ENCODE data around the gene MT1A.
"Not testable (repeated sequence)": the region's sequence is repeated elsewhere in the genome, so short reads cannot be mapped to it uniquely, and the experiment has no call there.

Gene MT1A

DNA sequence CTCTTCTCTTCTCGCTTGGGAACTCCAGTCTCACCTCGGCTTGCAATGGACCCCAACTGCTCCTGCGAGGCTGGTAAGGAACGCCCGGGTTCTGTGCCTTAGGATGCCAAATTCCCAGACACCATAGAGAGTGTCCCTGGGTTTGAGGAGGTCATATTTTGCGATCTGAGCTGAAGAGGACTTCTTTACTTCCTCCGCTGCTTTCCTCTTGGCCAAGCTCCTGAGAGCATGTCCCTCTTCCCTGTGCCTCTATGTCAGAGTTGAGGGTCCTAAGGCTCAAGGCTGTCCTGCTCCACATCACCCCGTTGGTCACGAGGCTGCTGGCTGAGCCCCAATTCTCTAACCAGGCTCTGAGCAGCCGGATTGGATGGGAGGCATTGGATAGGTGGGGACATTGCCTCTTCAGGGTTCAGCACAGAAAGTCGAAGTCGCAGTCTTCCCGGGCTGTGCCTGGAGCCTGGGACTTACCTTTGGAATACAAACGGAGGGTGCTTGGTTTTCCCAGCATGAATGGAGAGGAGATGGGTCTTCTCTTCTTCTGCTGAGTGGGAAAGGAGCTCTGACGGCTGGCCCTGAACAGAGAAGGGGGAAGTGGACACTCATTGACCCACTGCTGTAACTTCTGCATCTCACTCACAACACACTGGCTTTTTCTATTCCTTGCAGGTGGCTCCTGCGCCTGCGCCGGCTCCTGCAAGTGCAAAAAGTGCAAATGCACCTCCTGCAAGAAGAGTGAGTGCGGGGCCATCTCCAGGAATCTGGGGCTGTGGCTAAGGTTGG, 31.6 kb downstream of the MT1A start:
- no peaks in the 10 kb centered on the region for H3K36me3 ChIP-seq (ENCODE audit: control insufficient read depth, insufficient read depth, low read length)
- no peaks in the 10 kb centered on the region for H3K4me1 ChIP-seq
- H3K27me3 ChIP-seq (ENCODE audit: control insufficient read depth, insufficient read depth, low read length) = peaks cover 2% of the 10 kb centered on the region
- TF ChIP-seq, protein P1, sequence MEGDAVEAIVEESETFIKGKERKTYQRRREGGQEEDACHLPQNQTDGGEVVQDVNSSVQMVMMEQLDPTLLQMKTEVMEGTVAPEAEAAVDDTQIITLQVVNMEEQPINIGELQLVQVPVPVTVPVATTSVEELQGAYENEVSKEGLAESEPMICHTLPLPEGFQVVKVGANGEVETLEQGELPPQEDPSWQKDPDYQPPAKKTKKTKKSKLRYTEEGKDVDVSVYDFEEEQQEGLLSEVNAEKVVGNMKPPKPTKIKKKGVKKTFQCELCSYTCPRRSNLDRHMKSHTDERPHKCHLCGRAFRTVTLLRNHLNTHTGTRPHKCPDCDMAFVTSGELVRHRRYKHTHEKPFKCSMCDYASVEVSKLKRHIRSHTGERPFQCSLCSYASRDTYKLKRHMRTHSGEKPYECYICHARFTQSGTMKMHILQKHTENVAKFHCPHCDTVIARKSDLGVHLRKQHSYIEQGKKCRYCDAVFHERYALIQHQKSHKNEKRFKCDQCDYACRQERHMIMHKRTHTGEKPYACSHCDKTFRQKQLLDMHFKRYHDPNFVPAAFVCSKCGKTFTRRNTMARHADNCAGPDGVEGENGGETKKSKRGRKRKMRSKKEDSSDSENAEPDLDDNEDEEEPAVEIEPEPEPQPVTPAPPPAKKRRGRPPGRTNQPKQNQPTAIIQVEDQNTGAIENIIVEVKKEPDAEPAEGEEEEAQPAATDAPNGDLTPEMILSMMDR (IDR thresholded peaks at IDR 0.05) = no peak
- no peaks in the 10 kb centered on the region for H3K9me3 ChIP-seq (ENCODE audit: control insufficient read depth, low read length)
- H3K9ac ChIP-seq = no peak overlapping the region
- no peaks in the 10 kb centered on the region for H3K79me2 ChIP-seq
- H2AFZ ChIP-seq = no peak overlapping the region
- H3K4me3 ChIP-seq (ENCODE audit: low read depth, low read length) = no peak overlapping the region
- no peak overlapping the region for H3K4me2 ChIP-seq (ENCODE audit: low read length)
- H3K27ac ChIP-seq = no peak overlapping the region

DNA sequence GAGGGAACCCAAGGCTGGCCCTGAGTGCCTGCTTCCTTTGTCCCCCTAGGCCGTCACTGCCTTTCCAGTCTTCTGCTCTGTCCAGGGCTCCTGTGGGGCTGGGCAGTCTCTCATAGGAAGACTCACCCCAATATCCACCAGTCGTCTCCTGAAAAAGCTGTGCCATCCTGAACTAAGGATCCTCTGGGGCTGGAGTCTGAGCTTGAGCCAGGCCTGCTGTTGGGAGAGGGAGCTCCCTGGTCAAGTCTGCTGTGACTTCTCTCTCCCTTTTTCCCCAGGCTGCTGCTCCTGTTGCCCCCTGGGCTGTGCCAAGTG, 32.1 kb downstream of the MT1A start:
- H3K36me3 ChIP-seq (ENCODE audit: control insufficient read depth, insufficient read depth, low read length) = no peaks in the 10 kb centered on the region
- no peak overlapping the region for H3K4me2 ChIP-seq (ENCODE audit: low read length)
- no peak overlapping the region for H3K9ac ChIP-seq
- no peaks in the 10 kb centered on the region for H3K79me2 ChIP-seq
- no peaks in the 10 kb centered on the region for H3K4me1 ChIP-seq
- H3K27me3 ChIP-seq (ENCODE audit: control insufficient read depth, insufficient read depth, low read length) = peaks cover 2% of the 10 kb centered on the region
- H3K27ac ChIP-seq = no peak overlapping the region
- H3K9me3 ChIP-seq (ENCODE audit: control insufficient read depth, low read length) = no peaks in the 10 kb centered on the region
- TF ChIP-seq, protein P1 (IDR thresholded peaks at IDR 0.05) = no peak
- H2AFZ ChIP-seq = no peak overlapping the region
- no peak overlapping the region for H3K4me3 ChIP-seq (ENCODE audit: low read depth, low read length)

DNA sequence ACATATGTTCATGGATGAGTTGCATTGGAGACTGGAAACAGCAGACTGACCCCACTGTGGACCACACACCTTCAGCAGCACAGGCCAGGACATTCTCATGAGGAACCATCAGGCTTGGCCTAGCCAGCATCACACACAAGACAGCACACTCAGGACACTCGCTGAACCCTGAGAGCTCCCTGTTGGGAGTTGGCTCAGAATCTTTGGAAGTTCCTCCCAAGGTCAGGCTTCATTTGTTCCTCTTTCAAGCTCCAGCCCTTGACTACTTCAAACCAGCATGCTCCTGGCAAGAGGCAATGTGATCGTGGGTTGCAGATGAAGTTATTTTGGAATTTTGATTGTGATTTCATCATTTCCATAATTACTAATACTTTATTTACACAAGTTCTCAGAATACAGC, 33.2 kb downstream of the MT1A start:
- H3K36me3 ChIP-seq (ENCODE audit: control insufficient read depth, insufficient read depth, low read length); H2AFZ ChIP-seq; H3K4me1 ChIP-seq; H3K4me3 ChIP-seq (ENCODE audit: low read depth, low read length); H3K27me3 ChIP-seq (ENCODE audit: control insufficient read depth, insufficient read depth, low read length); H3K79me2 ChIP-seq; H3K4me2 ChIP-seq (ENCODE audit: low read length); H3K9me3 ChIP-seq (ENCODE audit: control insufficient read depth, low read length); H3K27ac ChIP-seq; H3K9ac ChIP-seq: not testable (repeated sequence)

DNA sequence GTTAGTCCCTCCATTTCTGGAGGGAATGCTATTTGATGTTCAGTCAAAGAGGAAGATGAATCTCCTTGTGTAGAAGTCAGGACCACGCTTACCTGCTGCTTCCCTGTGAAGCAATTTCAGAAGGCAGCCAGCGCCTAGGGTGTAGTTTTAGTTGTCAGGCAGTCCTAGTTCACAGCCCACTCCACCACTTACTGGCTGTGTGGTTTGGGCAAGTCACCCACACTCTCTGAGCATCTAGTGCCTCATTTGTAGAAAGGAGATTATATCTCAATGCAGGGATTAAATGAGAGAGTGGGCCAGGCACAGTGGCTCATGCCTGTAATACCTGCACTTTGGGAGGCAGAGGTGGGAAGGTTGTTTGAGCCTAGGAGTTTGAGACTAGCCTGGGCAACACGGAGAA, 33.7 kb downstream of the MT1A start:
- H3K4me1 ChIP-seq; H3K9me3 ChIP-seq (ENCODE audit: control insufficient read depth, low read length); H3K4me2 ChIP-seq (ENCODE audit: low read length); H3K36me3 ChIP-seq (ENCODE audit: control insufficient read depth, insufficient read depth, low read length); H3K9ac ChIP-seq; H3K27ac ChIP-seq; H3K27me3 ChIP-seq (ENCODE audit: control insufficient read depth, insufficient read depth, low read length); H3K79me2 ChIP-seq; H3K4me3 ChIP-seq (ENCODE audit: low read depth, low read length); H2AFZ ChIP-seq: not testable (repeated sequence)

DNA sequence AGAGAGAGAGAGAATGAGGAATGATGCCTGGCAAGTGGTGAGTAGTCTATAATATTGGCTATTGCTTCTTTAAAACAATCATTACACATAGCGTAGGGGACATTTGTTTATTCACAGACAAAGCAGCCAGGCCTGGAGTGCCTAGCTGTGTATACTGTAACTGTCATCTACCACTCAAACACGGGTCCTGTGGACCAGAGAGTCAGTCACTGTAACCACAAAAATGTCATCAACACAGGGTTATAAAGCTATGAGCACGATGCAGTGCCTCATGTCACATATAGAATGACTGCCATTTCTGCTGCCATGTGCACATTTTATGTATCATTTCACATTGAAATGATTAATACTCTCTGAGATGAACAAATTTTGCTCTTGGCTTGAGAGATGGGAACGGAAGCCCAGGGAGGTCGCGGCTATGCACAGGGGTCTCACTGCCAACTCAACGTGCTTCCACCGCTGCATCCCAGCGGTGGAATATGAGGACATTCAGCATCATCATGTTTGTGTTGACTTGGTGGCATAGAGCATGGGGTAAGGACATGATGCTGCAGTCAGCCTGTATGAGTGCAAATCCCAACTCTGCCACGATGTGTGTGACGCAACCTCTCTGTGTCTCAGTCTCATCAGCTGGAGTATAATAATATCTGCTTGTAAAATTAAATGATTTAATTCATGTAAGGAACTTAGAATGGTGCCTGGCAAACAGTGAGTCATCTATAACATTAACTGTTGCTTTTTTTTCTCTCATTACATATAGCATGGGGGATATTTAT, 34.5 kb downstream of the MT1A start:
- Histone ChIP-seq H3K4me1 (no peaks in the 10 kb centered on the region), H3K4me2 (ENCODE audit: low read length) (no peak overlapping the region), H3K79me2 (no peaks in the 10 kb centered on the region), H3K27ac (no peak overlapping the region), H3K4me3 (ENCODE audit: low read depth, low read length) (no peak overlapping the region), H3K9me3 (ENCODE audit: control insufficient read depth, low read length) (no peaks in the 10 kb centered on the region), H3K36me3 (ENCODE audit: control insufficient read depth, insufficient read depth, low read length) (no peaks in the 10 kb centered on the region), H3K27me3 (ENCODE audit: control insufficient read depth, insufficient read depth, low read length) (no peaks in the 10 kb centered on the region), H2AFZ (no peak overlapping the region), H3K9ac (no peak overlapping the region)
- TF ChIP-seq, protein P1 (IDR thresholded peaks at IDR 0.05) = no peak

Measured in parathyroid adenoma (tissue), 2 donors.